Measurements from ENCODE around the gene PITPNM3. TPM values are rescaled to one million over a fixed set of nuclear protein-coding genes. Genes with fewer than 3 reads are reported as not detected.

The PITPNM3 gene
- total and polyA plus RNA-seq, 5 donors from 2014 or later = 0.12 to 0.20 TPM; not detected in 3

DNA sequence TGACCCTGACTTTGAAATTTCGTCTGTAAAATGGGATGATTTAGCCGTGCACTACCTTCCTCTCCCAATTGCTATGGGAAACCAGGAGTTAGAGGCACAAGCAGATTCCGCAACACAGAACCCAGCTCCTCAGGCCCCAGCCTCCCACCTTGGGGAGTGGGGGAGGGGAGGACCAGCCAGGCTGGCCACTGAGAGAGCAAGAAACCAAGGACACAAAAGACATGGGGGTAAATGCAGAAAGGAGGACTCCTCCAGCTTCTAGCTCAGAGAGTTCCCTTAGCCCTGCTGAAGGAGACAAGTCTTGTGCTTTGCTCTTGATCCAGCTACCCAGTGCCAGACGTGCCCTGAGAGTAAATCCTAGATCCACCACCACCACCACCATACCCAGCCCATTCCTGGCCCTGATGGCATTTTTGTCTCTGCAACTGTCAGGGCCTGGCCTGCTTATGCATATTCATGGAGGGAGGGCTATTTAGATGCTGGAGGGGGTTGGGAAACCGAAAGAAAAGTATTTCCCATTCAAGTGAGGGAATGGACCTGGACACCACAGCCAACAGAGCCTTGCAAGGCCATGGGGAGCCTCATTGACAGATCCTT is 25.9 kb downstream of the PITPNM3 start:
- ATAC-seq (ENCODE audit: low read depth in 2 of 2) (no peak), DNase-seq (no peak)
- Histone ChIP-seq H3K27me3 (ENCODE audit: control insufficient read depth, insufficient read depth, low read length) (no peaks in the 10 kb centered on the region), H3K9me3 (ENCODE audit: control insufficient read depth in 2 of 2, low read length in 2 of 2) (no peaks in the 10 kb centered on the region), H3K4me1 (ENCODE audit: control insufficient read depth, insufficient read depth, low read length, poor library complexity, severe bottlenecking) (no peaks in the 10 kb centered on the region), H3K36me3 (ENCODE audit: control insufficient read depth, insufficient read depth, low read length) (no peaks in the 10 kb centered on the region), H3K4me3 (ENCODE audit: low read depth, low read length) (no peak overlapping the region), H3K27ac (ENCODE audit: insufficient read depth, low read length, poor library complexity, severe bottlenecking) (no peak overlapping the region)
- Mint-ChIP-seq H3K4me3 (no peak overlapping the region), H3K4me1 (no peaks in the 10 kb centered on the region), H3K9me3 (peaks cover 0 to 4% (median 0%) of the 10 kb centered on the region in 7 donors), H3K36me3 (no peaks in the 10 kb centered on the region), H3K27ac (no peak overlapping the region), H3K27me3 (no peaks in the 10 kb centered on the region)

GRCh38 chr17:6528557-6528956 is 27.8 kb downstream of the PITPNM3 start:
- Mint-ChIP-seq H3K36me3 (no peaks in the 10 kb centered on the region), H3K27me3 (no peaks in the 10 kb centered on the region), H3K4me3 (no peak overlapping the region), H3K9me3 (no peaks in the 10 kb centered on the region), H3K4me1 (no peaks in the 10 kb centered on the region), H3K27ac (no peak overlapping the region)
- Histone ChIP-seq H3K27ac (ENCODE audit: insufficient read depth, low read length, poor library complexity, severe bottlenecking) (no peak overlapping the region), H3K4me1 (ENCODE audit: control insufficient read depth, insufficient read depth, low read length, poor library complexity, severe bottlenecking) (no peaks in the 10 kb centered on the region), H3K9me3 (ENCODE audit: control insufficient read depth in 2 of 2, low read length in 2 of 2) (no peaks in the 10 kb centered on the region), H3K4me3 (ENCODE audit: low read depth, low read length) (no peak overlapping the region), H3K36me3 (ENCODE audit: control insufficient read depth, insufficient read depth, low read length) (no peaks in the 10 kb centered on the region), H3K27me3 (ENCODE audit: control insufficient read depth, insufficient read depth, low read length) (no peaks in the 10 kb centered on the region)
- DNase-seq = no peak
- ATAC-seq (ENCODE audit: low read depth in 2 of 2) = no peak

DNA sequence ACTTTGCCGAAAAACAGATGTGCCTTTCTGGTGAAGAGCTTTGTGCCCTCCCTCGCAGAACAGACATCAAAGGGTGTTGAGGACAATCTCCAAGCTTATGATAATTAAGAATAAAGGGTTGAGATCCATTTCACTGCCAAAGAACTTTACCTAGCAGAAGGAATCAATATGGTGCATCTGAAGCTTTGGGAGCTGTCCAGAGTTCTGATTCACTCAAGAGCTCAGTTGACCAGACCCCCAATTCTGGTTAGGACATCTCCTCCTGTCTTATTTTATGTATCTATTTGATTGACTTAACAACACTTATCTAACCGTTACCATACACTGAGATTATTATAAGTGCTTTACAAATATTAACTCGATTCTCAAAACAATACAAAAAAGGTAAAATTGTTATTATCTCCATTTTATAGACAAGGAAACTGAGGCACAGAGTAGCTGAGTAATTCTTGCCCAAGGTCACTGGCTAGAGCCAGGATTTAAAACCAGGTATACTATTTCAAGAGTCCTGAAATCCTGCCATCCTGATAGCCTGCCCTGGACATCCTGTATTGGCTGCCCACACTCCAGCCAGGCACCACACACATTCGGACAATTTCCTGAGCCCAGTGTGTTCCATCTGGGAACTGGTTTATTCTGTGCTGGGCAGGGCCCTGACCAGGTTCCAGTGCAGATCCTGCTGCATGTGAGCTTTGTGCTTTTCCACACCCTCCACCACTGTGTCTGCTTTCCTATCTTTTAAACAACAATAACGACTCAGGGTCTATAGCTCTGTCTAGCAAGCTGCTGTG is 29.8 kb downstream of the PITPNM3 start:
- Mint-ChIP-seq H3K36me3 (no peaks in the 10 kb centered on the region), H3K27me3 (peaks cover 8% of the 10 kb centered on the region), H3K9me3 (no peaks in the 10 kb centered on the region), H3K27ac (no peak overlapping the region), H3K4me1 (peaks cover 0 to 5% (median 0%) of the 10 kb centered on the region in 4 donors), H3K4me3 (no peak overlapping the region)
- no peak for ATAC-seq (ENCODE audit: low read depth in 2 of 2)
- Histone ChIP-seq H3K4me3 (ENCODE audit: low read depth, low read length) (no peak overlapping the region), H3K4me1 (ENCODE audit: control insufficient read depth, insufficient read depth, low read length, poor library complexity, severe bottlenecking) (no peaks in the 10 kb centered on the region), H3K27me3 (ENCODE audit: control insufficient read depth, insufficient read depth, low read length) (no peaks in the 10 kb centered on the region), H3K9me3 (ENCODE audit: control insufficient read depth in 2 of 2, low read length in 2 of 2) (no peaks in the 10 kb centered on the region), H3K27ac (ENCODE audit: insufficient read depth, low read length, poor library complexity, severe bottlenecking) (no peak overlapping the region), H3K36me3 (ENCODE audit: control insufficient read depth, insufficient read depth, low read length) (no peaks in the 10 kb centered on the region)
- no peak for DNase-seq

- Histone ChIP-seq H3K27me3 (ENCODE audit: control insufficient read depth, insufficient read depth, low read length) (no peaks in the 10 kb centered on the region), H3K4me1 (ENCODE audit: control insufficient read depth, insufficient read depth, low read length, poor library complexity, severe bottlenecking) (no peaks in the 10 kb centered on the region), H3K9me3 (ENCODE audit: control insufficient read depth in 2 of 2, low read length in 2 of 2) (no peaks in the 10 kb centered on the region), H3K4me3 (ENCODE audit: low read depth, low read length) (no peak overlapping the region), H3K27ac (ENCODE audit: insufficient read depth, low read length, poor library complexity, severe bottlenecking) (no peak overlapping the region), H3K36me3 (ENCODE audit: control insufficient read depth, insufficient read depth, low read length) (no peaks in the 10 kb centered on the region)
- Mint-ChIP-seq H3K27me3 (peaks cover 8% of the 10 kb centered on the region), H3K4me1 (peaks cover 0 to 5% (median 0%) of the 10 kb centered on the region in 4 donors), H3K36me3 (no peaks in the 10 kb centered on the region), H3K27ac (no peak overlapping the region), H3K9me3 (no peaks in the 10 kb centered on the region), H3K4me3 (no peak overlapping the region)
- no peak for ATAC-seq (ENCODE audit: low read depth in 2 of 2)
- no peak for DNase-seq
Measured at GRCh38 chr17:6525731-6526130, 30.6 kb downstream of the PITPNM3 start.

DNA sequence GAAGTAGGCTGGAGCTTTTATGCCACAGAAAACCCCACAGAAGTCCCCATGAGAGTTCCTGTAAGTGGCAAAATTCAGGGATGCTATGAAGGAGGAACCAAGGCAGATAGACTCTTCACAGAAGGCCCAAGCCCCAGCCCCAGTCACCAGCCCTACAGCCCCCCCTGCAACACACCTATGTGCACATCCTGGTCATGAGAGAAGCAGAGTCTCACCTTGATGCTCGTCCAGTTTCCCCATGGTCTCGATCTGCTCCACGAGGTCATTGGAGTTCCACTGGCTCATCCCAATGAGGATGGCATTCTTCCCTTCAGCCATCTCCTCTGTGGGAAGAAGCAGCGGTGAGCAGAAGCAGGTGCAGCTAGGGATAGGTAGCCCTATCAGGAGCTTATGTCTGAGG is 31.2 kb downstream of the PITPNM3 start:
- DNase-seq (no peak), ATAC-seq (ENCODE audit: low read depth in 2 of 2) (no peak)
- H3K4me3 Mint-ChIP-seq = no peak overlapping the region
- no peak overlapping the region for H3K27ac Mint-ChIP-seq
- Histone ChIP-seq H3K4me3 (ENCODE audit: low read depth, low read length) (no peak overlapping the region), H3K27ac (ENCODE audit: insufficient read depth, low read length, poor library complexity, severe bottlenecking) (no peak overlapping the region), H3K9me3 (ENCODE audit: control insufficient read depth in 2 of 2, low read length in 2 of 2) (no peaks in the 10 kb centered on the region), H3K4me1 (ENCODE audit: control insufficient read depth, insufficient read depth, low read length, poor library complexity, severe bottlenecking) (no peaks in the 10 kb centered on the region), H3K27me3 (ENCODE audit: control insufficient read depth, insufficient read depth, low read length) (no peaks in the 10 kb centered on the region), H3K36me3 (ENCODE audit: control insufficient read depth, insufficient read depth, low read length) (no peaks in the 10 kb centered on the region)
- peaks cover 8% of the 10 kb centered on the region for H3K27me3 Mint-ChIP-seq
- no peaks in the 10 kb centered on the region for H3K9me3 Mint-ChIP-seq
- H3K4me1 Mint-ChIP-seq = peaks cover 0 to 5% (median 0%) of the 10 kb centered on the region in 4 donors
- H3K36me3 Mint-ChIP-seq = no peaks in the 10 kb centered on the region

DNA sequence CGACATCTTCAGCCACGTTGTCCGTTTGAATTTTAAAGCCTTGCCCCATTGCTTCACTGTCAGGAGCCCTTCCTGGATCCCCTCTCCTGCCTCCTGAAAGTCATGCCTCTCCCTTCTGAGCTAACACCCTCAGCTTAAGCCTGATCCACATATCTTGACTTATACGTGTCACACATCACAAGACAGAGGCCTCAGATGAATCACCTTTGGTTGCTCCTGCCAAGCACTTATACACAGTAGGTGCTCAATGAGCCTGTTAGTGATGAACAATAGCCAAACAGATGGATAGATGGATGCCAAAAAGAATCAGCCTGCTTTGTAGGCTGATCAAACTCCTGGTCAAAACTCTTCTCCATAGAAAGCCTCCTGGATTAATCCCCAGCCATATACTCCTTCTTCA is 31.8 kb downstream of the PITPNM3 start:
- H3K4me1 Mint-ChIP-seq = peaks cover 0 to 5% (median 0%) of the 10 kb centered on the region in 4 donors
- H3K27me3 Mint-ChIP-seq = peaks cover 8% of the 10 kb centered on the region
- no peaks in the 10 kb centered on the region for H3K9me3 Mint-ChIP-seq
- no peaks in the 10 kb centered on the region for H3K9me3 ChIP-seq (ENCODE audit: control insufficient read depth in 2 of 2, low read length in 2 of 2)
- no peaks in the 10 kb centered on the region for H3K36me3 Mint-ChIP-seq
- H3K4me3 Mint-ChIP-seq = no peak overlapping the region
- DNase-seq (no peak), ATAC-seq (ENCODE audit: low read depth in 2 of 2) (no peak)
- H3K36me3 ChIP-seq (ENCODE audit: control insufficient read depth, insufficient read depth, low read length) = no peaks in the 10 kb centered on the region
- no peak overlapping the region for H3K27ac ChIP-seq (ENCODE audit: insufficient read depth, low read length, poor library complexity, severe bottlenecking)
- no peaks in the 10 kb centered on the region for H3K27me3 ChIP-seq (ENCODE audit: control insufficient read depth, insufficient read depth, low read length)
- H3K4me3 ChIP-seq (ENCODE audit: low read depth, low read length) = no peak overlapping the region
- H3K27ac Mint-ChIP-seq = no peak overlapping the region
- H3K4me1 ChIP-seq (ENCODE audit: control insufficient read depth, insufficient read depth, low read length, poor library complexity, severe bottlenecking) = no peaks in the 10 kb centered on the region

DNA sequence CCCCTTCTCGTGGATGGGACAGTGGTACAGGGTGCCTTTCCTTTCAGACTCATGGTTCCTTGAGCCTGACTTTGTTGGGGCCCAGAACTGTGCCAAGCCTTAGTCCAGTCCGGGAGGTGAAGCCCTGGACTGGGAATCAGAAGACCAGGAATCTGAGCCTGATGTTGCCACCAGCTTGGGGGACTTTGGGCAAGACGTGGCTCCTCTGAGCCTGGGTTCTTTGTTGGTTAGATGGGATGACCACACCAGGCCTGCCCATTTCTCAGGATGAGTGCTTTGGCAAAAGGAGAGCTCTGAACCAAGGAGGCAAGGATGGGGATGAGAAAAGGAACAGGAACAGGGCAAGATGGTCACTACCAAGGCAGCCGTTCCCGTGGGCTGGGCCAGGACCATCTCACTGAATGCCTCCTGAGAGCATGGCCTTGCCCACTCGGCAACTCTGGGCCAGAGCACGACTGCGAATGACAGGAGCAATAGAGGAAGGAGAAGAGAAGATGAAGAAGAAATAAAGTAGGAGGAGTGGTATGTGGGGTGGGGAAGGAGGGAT is 32.5 kb downstream of the PITPNM3 start:
- H3K4me1 Mint-ChIP-seq = peaks cover 0 to 5% (median 0%) of the 10 kb centered on the region in 4 donors
- H3K36me3 Mint-ChIP-seq = no peaks in the 10 kb centered on the region
- no peaks in the 10 kb centered on the region for H3K9me3 ChIP-seq (ENCODE audit: control insufficient read depth in 2 of 2, low read length in 2 of 2)
- H3K27me3 Mint-ChIP-seq = peaks cover 8% of the 10 kb centered on the region
- ATAC-seq (ENCODE audit: low read depth in 2 of 2) (no peak), DNase-seq (no peak)
- H3K27ac Mint-ChIP-seq = no peak overlapping the region
- no peaks in the 10 kb centered on the region for H3K27me3 ChIP-seq (ENCODE audit: control insufficient read depth, insufficient read depth, low read length)
- H3K9me3 Mint-ChIP-seq = no peaks in the 10 kb centered on the region
- no peaks in the 10 kb centered on the region for H3K36me3 ChIP-seq (ENCODE audit: control insufficient read depth, insufficient read depth, low read length)
- no peaks in the 10 kb centered on the region for H3K4me1 ChIP-seq (ENCODE audit: control insufficient read depth, insufficient read depth, low read length, poor library complexity, severe bottlenecking)
- no peak overlapping the region for H3K4me3 ChIP-seq (ENCODE audit: low read depth, low read length)
- H3K27ac ChIP-seq (ENCODE audit: insufficient read depth, low read length, poor library complexity, severe bottlenecking) = no peak overlapping the region
- H3K4me3 Mint-ChIP-seq = no peak overlapping the region

All from CD4-positive, CD25-positive, alpha-beta regulatory T cell (primary cell).